SK-N-MC (cell line): ENCODE measurements around the gene ANGPTL8.
A peak's percentile ranks its signal among the peaks of the same experiment; 100 is the strongest.

Experiments
- DNase-seq: peaks from one replicate; pipeline ENCODE4 v3.0.0-alpha.2; 2011; ENCODE audit warnings: low read depth, low spot score
- H3K27ac ChIP-seq: fragments of 200-600 bp; sonication (generic); 2 replicates; pipeline ENCODE4 v1.5.1; 2016; ENCODE audit warnings: mixed run types
- H3K36me3 ChIP-seq: fragments of 200-600 bp; sonication (generic); 2 replicates; pipeline ENCODE4 v1.6.1; 2017; ENCODE audit warnings: antibody characterized with exemption, low read length, mixed read lengths; ENCODE audit not compliant: insufficient read depth
- H3K4me3 ChIP-seq: fragments of 200-600 bp; sonication (generic); 2 replicates; pipeline ENCODE4 v1.5.1; 2016
- H3K9ac ChIP-seq: fragments of 200-600 bp; sonication (generic); 2 replicates; pipeline ENCODE4 v1.8.0; 2017; ENCODE audit warnings: mixed run types, mixed read lengths; ENCODE audit not compliant: insufficient read length
- H3K9me3 ChIP-seq: fragments of 200-600 bp; sonication (generic); 2 replicates; pipeline ENCODE4 v1.6.1; 2017; ENCODE audit warnings: low read depth, mild to moderate bottlenecking, antibody characterized with exemption, low read length, moderate library complexity, mixed read lengths
- EZH2 ChIP-seq: fragments of 200-600 bp; sonication (generic); IDR thresholded peaks from one replicate; pipeline ENCODE4 v1.6.1; 2017; ENCODE audit warnings: antibody characterized with exemption
- FOXP2 ChIP-seq: optimal IDR thresholded peaks from 2 replicates; pipeline ENCODE3; 2011; ENCODE audit warnings: mild to moderate bottlenecking, moderate library complexity; ENCODE audit not compliant: insufficient read depth; ENCODE audit errors: extremely low read length, control extremely low read depth
- POLR2AphosphoS5 ChIP-seq: IDR thresholded peaks from 2 replicates; pipeline ENCODE4 v1.6.1; 2012; ENCODE audit warnings: mild to moderate bottlenecking, low read depth, low read length, borderline replicate concordance

Gene ANGPTL8

DNA sequence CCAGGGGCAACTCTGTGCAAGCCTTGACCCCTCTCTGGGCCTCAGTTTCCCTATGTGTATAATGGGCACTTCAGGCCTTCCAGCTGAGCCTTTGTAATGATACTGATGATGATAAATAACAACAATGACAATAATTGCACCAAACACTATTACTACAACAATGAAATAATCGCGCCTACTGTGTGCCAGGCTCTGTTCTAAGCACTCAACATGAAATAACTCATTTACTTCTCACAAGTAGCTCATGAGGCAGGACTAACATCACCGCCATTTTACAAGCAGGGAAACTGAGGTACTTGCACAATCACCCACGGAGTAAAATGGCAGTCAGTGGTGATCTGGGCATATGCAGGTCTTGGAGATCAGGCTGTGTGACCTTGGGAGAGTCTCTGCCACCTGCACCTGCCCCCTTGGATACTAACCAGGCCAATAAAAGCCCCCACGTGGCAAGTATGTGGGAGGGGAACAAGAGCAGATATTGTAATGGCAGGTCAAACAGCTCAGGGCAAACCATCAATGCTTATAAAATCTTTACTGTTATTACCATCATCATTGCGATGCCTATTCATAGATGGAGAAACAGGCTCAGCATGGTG is 540 bp upstream of the ANGPTL8 start:
- no peak overlapping the region for H3K27ac ChIP-seq
- no peaks in the 10 kb centered on the region for H3K36me3 ChIP-seq
- no peak overlapping the region for H3K4me3 ChIP-seq
- no peak for DNase-seq
- no peaks in the 10 kb centered on the region for H3K9me3 ChIP-seq
- TF ChIP-seq EZH2 = no peak
- no peak for TF ChIP-seq POLR2AphosphoS5
- no peak for TF ChIP-seq FOXP2
- H3K9ac ChIP-seq = no peak overlapping the region

GRCh38 chr19:11240008-11240444 is 607 bp downstream of the ANGPTL8 start:
- H3K4me3 ChIP-seq = no peak overlapping the region
- H3K36me3 ChIP-seq = no peaks in the 10 kb centered on the region
- H3K9me3 ChIP-seq = no peaks in the 10 kb centered on the region
- H3K27ac ChIP-seq = no peak overlapping the region
- no peak for DNase-seq
- TF ChIP-seq POLR2AphosphoS5 (no peak), FOXP2 (no peak), EZH2 (no peak)
- no peak overlapping the region for H3K9ac ChIP-seq

DNA sequence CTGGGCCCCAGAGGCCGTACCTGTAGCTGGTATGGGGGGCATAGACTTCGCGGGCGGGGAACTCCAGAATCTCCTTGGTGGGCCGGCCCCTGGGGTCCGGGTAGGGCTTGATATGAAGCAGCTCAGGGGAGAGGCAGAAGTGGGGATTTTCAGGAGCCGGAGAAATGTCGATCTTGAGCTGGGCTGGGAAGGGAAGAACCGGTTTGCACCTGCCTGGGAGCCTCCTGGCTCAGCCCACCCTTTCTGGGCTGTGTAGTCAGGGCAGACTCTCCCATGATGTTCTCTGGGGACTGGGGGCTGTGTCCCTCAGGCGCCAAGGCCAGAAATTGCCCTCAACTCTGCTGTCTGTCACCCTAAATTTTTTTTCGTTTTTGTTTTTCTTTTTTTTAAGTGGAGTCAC is 2.6 kb downstream of the ANGPTL8 start:
- DNase-seq = no peak
- Histone ChIP-seq H3K9ac (no peak overlapping the region), H3K9me3 (no peaks in the 10 kb centered on the region), H3K36me3 (no peaks in the 10 kb centered on the region), H3K4me3 (no peak overlapping the region), H3K27ac (no peak overlapping the region)
- TF ChIP-seq FOXP2 (no peak), POLR2AphosphoS5 (no peak), EZH2 (no peak)

- Histone ChIP-seq H3K9me3 (no peaks in the 10 kb centered on the region), H3K27ac (no peak overlapping the region), H3K4me3 (peak overlapping the region; percentile 72), H3K36me3 (no peaks in the 10 kb centered on the region), H3K9ac (no peak overlapping the region)
- TF ChIP-seq FOXP2 (no peak), POLR2AphosphoS5 (no peak), EZH2 (no peak)
- no peak for DNase-seq
Measured at GRCh38 chr19:11242864-11243797, 3.7 kb downstream of the ANGPTL8 start.

- no peak overlapping the region for H3K9ac ChIP-seq
- no peak overlapping the region for H3K27ac ChIP-seq
- H3K36me3 ChIP-seq = no peaks in the 10 kb centered on the region
Measured at GRCh38 chr19:11243798-11244169, 4.4 kb downstream of the ANGPTL8 start.

GRCh38 chr19:11244846-11245589 is 5.6 kb downstream of the ANGPTL8 start:
- Histone ChIP-seq H3K27ac (no peak overlapping the region), H3K9ac (no peak overlapping the region), H3K9me3 (no peaks in the 10 kb centered on the region), H3K36me3 (no peaks in the 10 kb centered on the region), H3K4me3 (no peak overlapping the region)
- no peak for TF ChIP-seq POLR2AphosphoS5
- no peak for TF ChIP-seq EZH2
- no peak for TF ChIP-seq FOXP2
- no peak for DNase-seq

More at GRCh38 chr19:11243798-11244169, 4.4 kb downstream of the ANGPTL8 start:
- TF ChIP-seq FOXP2 = no peak
- no peak for TF ChIP-seq POLR2AphosphoS5
- TF ChIP-seq EZH2 = no peak
- DNase-seq = no peak
- Histone ChIP-seq H3K4me3 (peak overlapping the region; percentile 72), H3K9me3 (no peaks in the 10 kb centered on the region)

GRCh38 chr19:11246941-11247340 is 7.5 kb downstream of the ANGPTL8 start:
- Histone ChIP-seq H3K27ac (no peak overlapping the region), H3K9me3 (no peaks in the 10 kb centered on the region), H3K9ac (no peak overlapping the region), H3K36me3 (no peaks in the 10 kb centered on the region), H3K4me3 (no peak overlapping the region)
- DNase-seq = no peak
- TF ChIP-seq POLR2AphosphoS5 (no peak), FOXP2 (no peak), EZH2 (no peak)

- TF ChIP-seq EZH2 (no peak), FOXP2 (no peak), POLR2AphosphoS5 (no peak)
- no peak overlapping the region for H3K9ac ChIP-seq
- DNase-seq = no peak
- no peak overlapping the region for H3K4me3 ChIP-seq
- no peaks in the 10 kb centered on the region for H3K9me3 ChIP-seq
- H3K36me3 ChIP-seq = no peaks in the 10 kb centered on the region
- H3K27ac ChIP-seq = no peak overlapping the region
Measured at GRCh38 chr19:11247391-11247790, 8.0 kb downstream of the ANGPTL8 start.
